ENCODE results near the gene ZNF786.

ZNF786 gene

DNA sequence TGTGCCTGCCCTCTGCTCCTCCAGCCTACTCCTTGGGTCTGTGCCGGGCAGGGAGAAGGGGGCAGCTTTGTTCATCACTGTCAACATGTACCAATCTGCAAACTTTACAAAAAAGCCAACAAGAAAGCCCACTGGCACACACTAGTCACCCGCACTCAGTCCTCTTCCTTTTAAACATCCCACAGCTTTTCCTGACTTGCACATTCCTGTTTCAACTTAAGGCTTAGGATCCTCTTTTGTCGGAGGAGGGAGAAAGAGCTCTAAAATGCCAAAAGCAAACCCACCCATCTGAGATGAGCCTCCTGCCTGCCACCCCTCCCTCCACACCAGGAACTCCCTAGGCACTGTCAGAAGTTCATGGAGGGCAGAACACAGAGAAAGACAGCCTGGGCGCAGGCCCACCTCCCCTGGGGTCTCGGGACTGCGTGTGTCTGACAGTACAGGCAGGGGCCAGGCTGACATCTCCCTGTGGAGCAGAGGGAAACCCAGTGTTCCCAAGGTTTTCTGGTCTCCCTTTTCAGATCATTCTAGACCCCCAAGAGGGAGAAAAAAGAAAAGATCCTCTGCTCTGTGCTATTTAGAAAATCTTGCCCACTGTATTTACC, 67.7 kb downstream of the ZNF786 start:
- DNase-seq (ENCODE audit: extremely low read depth, low read depth): no peak
- no peak overlapping the region for H3K4me3 ChIP-seq (replicated peaks; ENCODE audit: low read depth, low read length)
- TF ChIP-seq, protein P1, sequence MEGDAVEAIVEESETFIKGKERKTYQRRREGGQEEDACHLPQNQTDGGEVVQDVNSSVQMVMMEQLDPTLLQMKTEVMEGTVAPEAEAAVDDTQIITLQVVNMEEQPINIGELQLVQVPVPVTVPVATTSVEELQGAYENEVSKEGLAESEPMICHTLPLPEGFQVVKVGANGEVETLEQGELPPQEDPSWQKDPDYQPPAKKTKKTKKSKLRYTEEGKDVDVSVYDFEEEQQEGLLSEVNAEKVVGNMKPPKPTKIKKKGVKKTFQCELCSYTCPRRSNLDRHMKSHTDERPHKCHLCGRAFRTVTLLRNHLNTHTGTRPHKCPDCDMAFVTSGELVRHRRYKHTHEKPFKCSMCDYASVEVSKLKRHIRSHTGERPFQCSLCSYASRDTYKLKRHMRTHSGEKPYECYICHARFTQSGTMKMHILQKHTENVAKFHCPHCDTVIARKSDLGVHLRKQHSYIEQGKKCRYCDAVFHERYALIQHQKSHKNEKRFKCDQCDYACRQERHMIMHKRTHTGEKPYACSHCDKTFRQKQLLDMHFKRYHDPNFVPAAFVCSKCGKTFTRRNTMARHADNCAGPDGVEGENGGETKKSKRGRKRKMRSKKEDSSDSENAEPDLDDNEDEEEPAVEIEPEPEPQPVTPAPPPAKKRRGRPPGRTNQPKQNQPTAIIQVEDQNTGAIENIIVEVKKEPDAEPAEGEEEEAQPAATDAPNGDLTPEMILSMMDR (IDR thresholded peaks at IDR 0.05; ENCODE audit: low read depth, low read length, missing control alignments): no peak

DNA sequence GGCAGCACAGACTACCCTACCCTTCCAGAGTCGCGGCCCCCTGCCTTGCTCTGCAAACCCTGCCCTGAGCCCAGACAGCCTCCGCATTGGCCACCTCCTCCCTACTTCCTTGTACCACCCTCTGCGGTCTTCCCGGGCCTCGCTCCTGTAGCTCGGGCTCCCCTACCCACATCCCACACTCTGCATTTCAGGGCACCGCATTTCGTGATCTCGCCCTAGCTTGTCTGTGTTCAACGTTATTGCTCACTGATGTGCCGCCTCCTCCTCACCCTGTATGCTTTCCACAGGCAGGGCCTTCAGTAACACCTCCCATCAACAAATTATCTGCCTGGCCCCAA, 68.8 kb downstream of the ZNF786 start:
- TF ChIP-seq, protein P1 (IDR thresholded peaks at IDR 0.05; ENCODE audit: low read depth, low read length, missing control alignments): no peak
- no peak overlapping the region for H3K4me3 ChIP-seq (replicated peaks; ENCODE audit: low read depth, low read length)
- no peak for DNase-seq (ENCODE audit: extremely low read depth, low read depth)

DNA sequence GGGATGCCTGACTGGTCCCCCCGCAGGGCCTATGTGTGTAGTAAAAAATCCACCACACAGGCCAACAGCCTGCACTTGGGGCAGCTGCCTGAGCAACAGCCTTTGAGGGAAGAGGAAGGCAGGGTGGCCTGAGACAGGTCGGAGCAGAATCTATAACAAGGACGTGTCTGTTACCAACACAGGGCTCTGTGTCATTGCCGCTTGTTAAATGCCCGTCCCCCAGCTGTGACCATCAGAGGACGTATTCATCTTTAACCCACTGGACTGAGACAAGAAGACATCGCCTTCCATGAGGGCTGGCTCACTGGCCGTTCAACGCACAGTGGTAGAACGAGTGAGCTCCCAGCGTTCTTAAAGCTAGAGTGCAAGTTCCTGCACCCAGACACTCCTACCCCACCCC, 70.0 kb downstream of the ZNF786 start:
- DNase-seq (ENCODE audit: extremely low read depth, low read depth): no peak
- TF ChIP-seq, protein P1 (IDR thresholded peaks at IDR 0.05; ENCODE audit: low read depth, low read length, missing control alignments): no peak
- no peak overlapping the region for H3K4me3 ChIP-seq (replicated peaks; ENCODE audit: low read depth, low read length)
